B cell (primary cell): Measurements from ENCODE around the gene MMP24. TPM values are rescaled to one million over a fixed set of nuclear protein-coding genes. Genes with fewer than 3 reads are reported as not detected.
A peak's percentile ranks its signal among the peaks of the same experiment; 100 is the strongest.

Experiments
- ATAC-seq: fragments of 200-7000 bp; cut with Tn5 transposase; one replicate; pipeline ENCODE4 v1.10.0; 2021; ENCODE audit warnings: low read depth, mild to moderate bottlenecking, moderate number of reproducible peaks, moderate library complexity
- CTCF ChIA-PET: fragments of 350-600 bp; sonication (Branson Sonifier 250); formaldehyde crosslinking; loops from one replicate; lab custom pipeline; 2021; ENCODE audit warnings: antibody characterized with exemption, inconsistent platforms; lab: Charles Lee
- POLR2A ChIA-PET: fragments of 350-600 bp; sonication (Branson Sonifier 250); formaldehyde crosslinking; loops from one replicate; lab custom pipeline; 2021; ENCODE audit warnings: antibody characterized with exemption; lab: Charles Lee
- DNase-seq: peaks from one replicate; pipeline ENCODE4 v3.0.0; 2013
- H2AFZ ChIP-seq: 2 replicates; pipeline ENCODE4 v1.6.1; 2012; ENCODE audit warnings: mild to moderate bottlenecking, low read depth, low read length; ENCODE audit not compliant: insufficient read depth, poor library complexity, severe bottlenecking
- H3K27ac ChIP-seq, 2 donors: 1 replicate in 1 of 2; 2 replicates in 1 of 2; pipeline ENCODE4 v1.5.1; 2012 to 2013; ENCODE audit warnings: low read length in 2 of 2, mild to moderate bottlenecking in 2 of 2, moderate library complexity in 1 of 2
- H3K27me3 ChIP-seq, 4 experiments: fragments of 200-600 bp in 1 of 4; sonication (generic) in 1 of 4; replicated peaks in 1 of 4; 1 replicate in 2 of 4; 2 replicates in 2 of 4; pipeline versions ENCODE4 v1.6.1 to v1.7.0; 2013 to 2016; ENCODE audit warnings: low read length in 3 of 4, mild to moderate bottlenecking in 2 of 4, mixed read lengths in 1 of 4, moderate library complexity in 1 of 4; ENCODE audit not compliant: insufficient read depth in 4 of 4, control insufficient read depth in 3 of 4; ENCODE audit errors: control extremely low read depth in 1 of 4
- H3K36me3 ChIP-seq, 2 experiments: replicated peaks in 1 of 2; 1 replicate in 1 of 2; 2 replicates in 1 of 2; pipeline versions ENCODE4 v1.6.1 to v1.7.1; 2013; ENCODE audit warnings: low read length in 1 of 2; ENCODE audit not compliant: insufficient read depth in 2 of 2, control insufficient read depth in 1 of 2; ENCODE audit errors: control extremely low read depth in 1 of 2, extremely low read depth in 1 of 2
- H3K4me1 ChIP-seq, 2 donors: fragments of 200-600 bp in 1 of 2; sonication (generic) in 1 of 2; 1 replicate in 1 of 2; 2 replicates in 1 of 2; pipeline versions ENCODE4 v1.5.1 to v1.6.1; 2013 to 2017; ENCODE audit warnings: low read length in 2 of 2; ENCODE audit not compliant: control insufficient read depth in 2 of 2, insufficient read depth in 2 of 2
- H3K4me2 ChIP-seq: replicated peaks from 2 replicates; pipeline ENCODE3; 2012; ENCODE audit warnings: mild to moderate bottlenecking, low read depth, low read length; ENCODE audit not compliant: poor library complexity, severe bottlenecking
- H3K4me3 ChIP-seq, 5 experiments: fragments of 200-600 bp in 1 of 5; sonication (generic) in 1 of 5; 1 replicate in 3 of 5; 2 replicates in 2 of 5; pipeline versions ENCODE4 v1.5.1 to v1.7.0; 2011 to 2016; ENCODE audit warnings: low read length in 4 of 5, mild to moderate bottlenecking in 4 of 5, low read depth in 2 of 5, control low read depth in 1 of 5, moderate library complexity in 1 of 5; ENCODE audit not compliant: insufficient read depth in 1 of 5; ENCODE audit errors: control extremely low read depth in 1 of 5, extremely low read depth in 1 of 5
- H3K79me2 ChIP-seq: fragments of 200-600 bp; sonication (generic); one replicate; pipeline ENCODE4 v1.6.0; 2016; ENCODE audit warnings: low read length; ENCODE audit not compliant: control insufficient read depth, insufficient read depth
- H3K9ac ChIP-seq: fragments of 200-600 bp; sonication (generic); 2 replicates; pipeline ENCODE4 v1.6.1; 2017; ENCODE audit warnings: mild to moderate bottlenecking, low read length, moderate library complexity
- H3K9me3 ChIP-seq, 3 donors: one replicate each; pipeline versions ENCODE4 v1.6.1 to v1.7.1; 2013; ENCODE audit warnings: low read length in 2 of 3; ENCODE audit not compliant: control insufficient read depth in 2 of 3, insufficient read depth in 1 of 3; ENCODE audit errors: control extremely low read depth in 1 of 3
- H4K20me1 ChIP-seq: 2 replicates; pipeline ENCODE4 v1.6.0; 2012; ENCODE audit warnings: mild to moderate bottlenecking, low read length; ENCODE audit not compliant: insufficient read depth, control insufficient read depth, poor library complexity, severe bottlenecking
- H3K27ac Mint-ChIP-seq: one replicate; pipeline ENCODE4 v1.8.0; 2021; ENCODE audit warnings: mixed read lengths
- H3K27me3 Mint-ChIP-seq: one replicate; pipeline ENCODE4 v1.8.0; 2021; ENCODE audit warnings: mixed read lengths
- H3K4me1 Mint-ChIP-seq: one replicate; pipeline ENCODE4 v1.8.0; 2021; ENCODE audit warnings: mixed read lengths
- H3K4me3 Mint-ChIP-seq: one replicate; pipeline ENCODE4 v1.8.0; 2021; ENCODE audit warnings: mixed read lengths
- H3K9me3 Mint-ChIP-seq: one replicate; pipeline ENCODE4 v1.8.0; 2022; ENCODE audit warnings: mixed read lengths; ENCODE audit not compliant: insufficient read depth
- CTCF ChIP-seq: fragments of 200-600 bp; IDR thresholded peaks from one replicate; pipeline ENCODE4 v1.8.0; 2022; ENCODE audit warnings: antibody characterized with exemption, mild to moderate bottlenecking
- EZH2 ChIP-seq: IDR thresholded peaks from 2 replicates; pipeline ENCODE4 v1.6.1; 2012; ENCODE audit warnings: borderline replicate concordance, low read depth, mild to moderate bottlenecking, moderate library complexity, low read length; ENCODE audit not compliant: insufficient read depth, poor library complexity, severe bottlenecking
- WGBS: methylation state at CpG from one replicate; pipeline ENCODE4 v1.1.5; 2013; ENCODE audit warnings: missing lambda C conversion rate; ENCODE audit not compliant: insufficient coverage; 5-methylcytosine and 5-hydroxymethylcytosine counted together
- intact Hi-C: fragments of 100-400 bp; cut with micrococcal nuclease; formaldehyde crosslinking; loops from one replicate; pipeline ENCODE4 v1.10.0; 2022
- polyA plus RNA-seq: library from polyadenylated mRNA; depleted of rRNA; stranded (reverse); fragments of >200 nt; gene quantifications from 2 replicates; pipeline ENCODE4 v1.2.3, GENCODE V29; 2012
- total RNA-seq, 2 donors: library from RNA; stranded (reverse); fragments of 120-200 nt in 1 of 2; gene quantifications; 1 replicate in 1 of 2; 2 replicates in 1 of 2; pipeline versions ENCODE4 v1.2.3 to v1.2.4, GENCODE V29; 2013 to 2022

The MMP24 gene
- total and polyA plus RNA-seq, 2 donors (not counting 1 experiment from before 2014, with no cell fraction given): not detected

GRCh38 chr20:35273449-35274171 is 47.1 kb downstream of the MMP24 start:
- Histone ChIP-seq H3K4me1 (peaks cover 14 to 21% of the 10 kb centered on the region in 2 donors), H3K79me2 (peaks cover 52% of the 10 kb centered on the region), H3K4me2 (no peak overlapping the region), H3K27me3 (no peaks in the 10 kb centered on the region), H3K9ac (no peak overlapping the region), H2AFZ (no peak overlapping the region), H3K36me3 (peaks cover 0 to 35% of the 10 kb centered on the region in 2 experiments), H4K20me1 (peaks cover 7% of the 10 kb centered on the region), H3K4me3 (no peak overlapping the region), H3K9me3 (no peaks in the 10 kb centered on the region), H3K27ac (no peak overlapping the region)
- H3K9me3 Mint-ChIP-seq: no peaks in the 10 kb centered on the region
- WGBS: 93% methylated on average over 13 of the region's 13 CpGs
- ATAC-seq: no peak
- peaks cover 11% of the 10 kb centered on the region for H3K4me1 Mint-ChIP-seq
- no peak overlapping the region for H3K4me3 Mint-ChIP-seq
- no peak for DNase-seq
- POLR2A ChIA-PET: no interaction called here
- TF ChIP-seq CTCF (no peak), EZH2 (no peak)
- H3K27me3 Mint-ChIP-seq: no peaks in the 10 kb centered on the region
- peak overlapping the region; percentile 15 for H3K27ac Mint-ChIP-seq
- CTCF ChIA-PET: no interaction called here
- intact Hi-C loops: no loop called here
